Cardiac muscle cell (in vitro differentiated cells and primary cell): ENCODE results near the gene ZDHHC17. TPM values are rescaled to one million over a fixed set of nuclear protein-coding genes. Genes with fewer than 3 reads are reported as not detected.

Experiments used
- DNase-seq, 2 donors: peaks; one replicate each; pipeline versions ENCODE4 v3.0.0 to v3.0.0-alpha.2; 2010 to 2017; ENCODE audit warnings: low read depth in 1 of 2, low spot score in 1 of 2
- H3K27ac ChIP-seq: fragments of 200-600 bp; sonication (generic); 2 replicates; pipeline ENCODE4 v1.5.1; 2016
- H3K27me3 ChIP-seq: fragments of 200-600 bp; sonication (generic); 2 replicates; pipeline ENCODE4 v1.6.0; 2016; ENCODE audit warnings: control low read depth
- H3K36me3 ChIP-seq: fragments of 200-600 bp; sonication (generic); 2 replicates; pipeline ENCODE4 v1.5.1; 2016; ENCODE audit warnings: control low read depth
- H3K4me1 ChIP-seq: fragments of 200-600 bp; sonication (generic); 2 replicates; pipeline ENCODE4 v1.8.1; 2017; ENCODE audit warnings: low read depth, mild to moderate bottlenecking, mixed run types
- H3K4me3 ChIP-seq: fragments of 200-600 bp; sonication (generic); 2 replicates; pipeline ENCODE4 v1.5.1; 2016; ENCODE audit warnings: mild to moderate bottlenecking
- H3K9me3 ChIP-seq: fragments of 200-600 bp; sonication (generic); 2 replicates; pipeline ENCODE4 v1.5.1; 2017; ENCODE audit warnings: low read depth, mild to moderate bottlenecking, control low read depth
- CTCF ChIP-seq: IDR thresholded peaks from 2 replicates; pipeline ENCODE4 v1.5.1; 2012; ENCODE audit warnings: low read depth, mild to moderate bottlenecking, low read length
- polyA plus RNA-seq: library from polyadenylated mRNA; unstranded; fragments of >200 nt; fragmentation: Nextera tagmentation; extraction: Ambion mirVana; gene quantifications from 2 replicates; pipeline ENCODE4 v1.2.1, GENCODE V29; 2016
- total RNA-seq: library from RNA; depleted of rRNA; stranded (reverse); fragments of >200 nt; gene quantifications from 2 replicates; pipeline ENCODE4 v1.2.3, GENCODE V29; 2016

Gene ZDHHC17
- total and polyA plus RNA-seq, 2 experiments from 2014 or later: 21.1 to 29.5 TPM

DNA sequence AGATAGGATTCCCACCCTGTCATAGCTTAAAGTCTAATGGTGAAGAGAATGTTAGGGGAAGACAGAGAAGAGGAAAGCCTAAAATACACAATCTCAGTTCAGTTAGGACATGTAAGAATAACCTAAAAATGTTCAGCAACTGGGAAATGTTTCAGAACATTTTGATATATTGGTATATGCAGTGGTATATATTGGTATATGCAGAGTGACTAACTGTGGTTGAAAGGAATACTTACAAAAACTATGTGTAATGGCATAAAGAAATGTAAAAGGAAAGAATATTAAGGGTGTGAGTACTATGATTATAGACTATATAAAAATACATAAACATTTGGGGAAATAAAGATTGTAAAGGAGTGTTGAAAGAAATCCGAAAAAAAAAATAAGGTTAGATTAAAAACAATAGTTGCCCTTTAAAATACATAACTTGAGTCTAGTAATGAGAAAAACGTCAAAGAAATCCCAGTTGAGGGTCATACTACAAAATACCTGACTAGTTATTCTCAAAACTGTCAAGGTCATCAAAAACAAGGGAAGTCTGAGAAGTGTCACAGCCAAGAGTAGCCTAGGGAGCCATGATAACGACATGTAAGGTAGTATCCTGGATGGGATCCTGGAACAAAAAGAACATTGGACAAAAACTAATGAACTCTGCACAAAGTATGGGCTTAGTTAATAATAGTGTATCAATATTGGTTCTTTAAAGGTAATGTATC, 25.6 kb downstream of the ZDHHC17 start:
- no peak overlapping the region for H3K4me3 ChIP-seq
- H3K27me3 ChIP-seq: no peaks in the 10 kb centered on the region
- H3K4me1 ChIP-seq: peaks cover 29% of the 10 kb centered on the region
- DNase-seq: no peak
- H3K27ac ChIP-seq: no peak overlapping the region
- no peaks in the 10 kb centered on the region for H3K9me3 ChIP-seq
- no peaks in the 10 kb centered on the region for H3K36me3 ChIP-seq
- no peak for TF ChIP-seq CTCF

- H3K27me3 ChIP-seq: no peaks in the 10 kb centered on the region
- H3K36me3 ChIP-seq: no peaks in the 10 kb centered on the region
- peak; percentile 22 for DNase-seq
- no peak overlapping the region for H3K4me3 ChIP-seq
- H3K4me1 ChIP-seq: peaks cover 30% of the 10 kb centered on the region
- peak; percentile 29 for TF ChIP-seq CTCF
- H3K9me3 ChIP-seq: no peaks in the 10 kb centered on the region
- no peak overlapping the region for H3K27ac ChIP-seq
These were observed 26.9 kb downstream of the ZDHHC17 start for GRCh38 chr12:76790564-76791552.

- TF ChIP-seq CTCF: no peak
- Histone ChIP-seq H3K4me3 (no peak overlapping the region), H3K36me3 (no peaks in the 10 kb centered on the region), H3K27me3 (no peaks in the 10 kb centered on the region), H3K27ac (peak overlapping the region; percentile 42), H3K4me1 (peaks cover 30% of the 10 kb centered on the region), H3K9me3 (no peaks in the 10 kb centered on the region)
- no peak for DNase-seq
These were observed 28.9 kb downstream of the ZDHHC17 start for GRCh38 chr12:76792828-76793227.

- Histone ChIP-seq H3K27ac (no peak overlapping the region), H3K36me3 (no peaks in the 10 kb centered on the region), H3K4me3 (no peak overlapping the region), H3K4me1 (peaks cover 7% of the 10 kb centered on the region), H3K9me3 (no peaks in the 10 kb centered on the region), H3K27me3 (no peaks in the 10 kb centered on the region)
- no peak for TF ChIP-seq CTCF
- DNase-seq: no peak
These were observed 34.9 kb downstream of the ZDHHC17 start for GRCh38 chr12:76798864-76799263.

- Histone ChIP-seq H3K4me1 (peaks cover 2% of the 10 kb centered on the region), H3K27ac (no peak overlapping the region), H3K36me3 (no peaks in the 10 kb centered on the region)
These were observed 35.4 kb downstream of the ZDHHC17 start for GRCh38 chr12:76799362-76799761.

More at GRCh38 chr12:76799362-76799761, 35.4 kb downstream of the ZDHHC17 start:
- H3K4me3 ChIP-seq: no peak overlapping the region
- H3K27me3 ChIP-seq: no peaks in the 10 kb centered on the region
- no peak for DNase-seq
- no peaks in the 10 kb centered on the region for H3K9me3 ChIP-seq
- no peak for TF ChIP-seq CTCF
